Stimulated activated CD8-positive, alpha-beta memory T cell treated with anti-CD3 and anti-CD28 coated beads, Interleukin-4, amount 100 ng/mL, for 48 hours (primary cell): ENCODE measurements around the gene IQSEC3.

Experiments used
- DNase-seq: peaks from one replicate; pipeline ENCODE4 v3.0.0-alpha.2; 2020

The IQSEC3 gene

DNA sequence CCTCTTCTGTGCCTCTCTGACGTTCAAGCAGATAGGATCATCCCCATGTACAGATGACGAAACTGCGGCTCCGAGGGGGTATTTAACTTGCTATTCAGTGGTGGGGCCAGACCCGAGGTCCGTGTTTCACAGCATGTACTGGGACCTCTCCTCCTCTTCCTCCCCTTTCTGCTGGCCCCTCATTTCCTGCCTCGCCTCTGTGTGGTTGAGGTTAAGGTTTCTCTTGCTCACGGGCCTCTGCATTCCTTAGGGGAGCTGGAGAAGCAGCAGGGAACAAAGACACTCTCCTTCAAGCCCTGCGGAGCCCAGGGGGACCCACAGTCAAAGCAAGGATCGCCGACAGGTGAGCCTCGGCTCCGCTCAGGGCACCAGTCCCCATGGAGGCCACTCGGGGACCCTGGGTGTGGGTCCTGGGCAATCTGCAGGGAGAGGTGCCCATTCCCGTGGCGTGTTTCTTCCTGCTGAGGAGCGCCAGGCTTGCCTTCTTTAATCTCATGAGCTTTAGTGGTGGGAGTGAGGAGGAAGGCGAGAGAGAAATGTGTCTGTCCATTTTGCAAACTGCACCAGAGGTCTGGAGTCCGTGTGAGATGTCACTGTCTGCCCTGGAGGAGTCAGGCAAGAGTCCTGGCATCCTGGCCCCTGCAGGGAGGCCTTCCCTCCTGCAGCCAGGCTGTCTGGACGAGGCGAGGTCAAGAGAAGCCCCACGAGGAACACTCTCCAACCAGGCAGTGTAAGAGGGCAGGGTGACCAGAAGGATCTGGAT is 102.4 kb downstream of the IQSEC3 start:
- no peak for DNase-seq

DNA sequence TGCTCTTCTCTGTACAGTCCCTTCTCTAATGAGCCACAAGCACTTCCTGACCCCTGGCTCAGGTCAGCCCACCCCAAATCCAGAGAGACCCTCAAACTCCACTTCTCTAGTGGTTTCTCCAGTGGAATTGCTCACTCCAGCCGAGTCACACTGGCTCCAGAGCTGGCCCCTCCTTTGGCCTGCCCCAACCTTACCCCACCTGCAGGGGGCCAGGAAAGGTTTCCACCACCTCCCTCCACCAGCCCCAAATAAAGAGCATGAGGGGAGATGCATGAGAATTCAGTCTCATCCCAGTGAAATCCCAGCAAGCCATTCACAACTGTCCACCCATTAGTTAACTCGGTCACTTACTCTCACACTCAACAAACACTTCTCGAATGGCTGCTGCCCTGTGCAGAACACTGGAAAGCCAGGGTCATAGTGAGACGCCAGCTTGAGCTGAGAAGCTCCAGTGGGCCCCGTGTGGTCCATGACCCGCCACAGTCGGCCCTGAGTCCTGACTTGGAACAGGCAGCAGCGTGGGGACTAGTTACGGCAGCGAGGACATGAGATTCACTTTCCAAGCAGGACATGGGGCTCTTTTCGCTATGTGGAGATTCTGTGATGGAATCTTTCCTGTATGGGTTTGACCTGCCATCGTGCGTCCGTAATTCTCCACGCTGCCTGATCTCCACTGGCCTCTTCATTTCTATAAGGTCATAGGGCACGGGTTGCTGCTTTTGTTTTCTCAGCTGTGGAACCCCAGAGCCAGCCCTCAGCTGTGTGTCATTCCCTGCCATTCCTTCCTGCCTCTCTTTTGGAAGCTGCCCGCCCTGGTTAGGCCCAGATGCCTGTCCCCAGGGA is 103.2 kb downstream of the IQSEC3 start:
- DNase-seq = no peak

DNA sequence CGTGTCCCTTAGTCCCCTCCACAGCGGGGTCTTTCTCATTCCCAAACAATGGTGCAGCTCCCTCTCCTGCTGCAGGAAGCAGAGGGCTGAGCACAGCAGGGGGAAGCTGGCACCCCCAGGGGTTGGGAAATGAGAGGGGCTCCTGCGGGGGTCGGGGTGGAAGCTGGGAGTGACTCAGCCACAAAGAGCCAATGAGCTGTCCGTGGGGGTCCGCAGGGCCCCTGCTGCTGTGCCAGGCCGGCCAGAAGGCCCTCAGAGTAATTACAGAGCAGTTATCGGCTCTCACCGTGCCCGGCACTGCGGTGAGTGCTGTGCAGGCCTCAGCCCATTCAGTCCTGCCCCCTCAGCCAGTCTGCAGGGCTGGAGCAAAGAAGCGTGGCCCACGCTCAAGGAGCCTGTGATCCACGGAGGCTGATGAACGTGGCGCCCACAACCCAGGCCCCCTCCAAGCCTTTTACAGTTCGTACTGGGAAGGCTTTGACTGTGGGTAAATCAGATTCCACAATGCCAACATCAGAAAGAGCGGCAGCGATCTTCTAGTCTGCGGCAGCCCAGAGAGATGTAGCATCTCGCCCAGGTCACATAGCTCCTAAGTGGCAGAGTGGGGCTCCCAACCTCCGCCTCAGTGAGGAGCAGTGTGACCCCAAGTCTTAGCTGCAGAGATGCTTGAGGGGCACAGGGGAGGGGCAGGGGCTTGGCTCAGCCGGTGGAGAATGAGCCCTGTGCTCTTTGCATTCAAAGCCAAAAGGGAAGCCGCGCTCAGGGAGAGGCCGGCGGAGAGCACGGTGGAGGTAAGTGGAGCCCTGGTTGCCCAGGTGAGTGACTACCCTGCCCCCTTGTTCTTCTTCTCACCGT is 104.0 kb downstream of the IQSEC3 start:
- no peak for DNase-seq

DNA sequence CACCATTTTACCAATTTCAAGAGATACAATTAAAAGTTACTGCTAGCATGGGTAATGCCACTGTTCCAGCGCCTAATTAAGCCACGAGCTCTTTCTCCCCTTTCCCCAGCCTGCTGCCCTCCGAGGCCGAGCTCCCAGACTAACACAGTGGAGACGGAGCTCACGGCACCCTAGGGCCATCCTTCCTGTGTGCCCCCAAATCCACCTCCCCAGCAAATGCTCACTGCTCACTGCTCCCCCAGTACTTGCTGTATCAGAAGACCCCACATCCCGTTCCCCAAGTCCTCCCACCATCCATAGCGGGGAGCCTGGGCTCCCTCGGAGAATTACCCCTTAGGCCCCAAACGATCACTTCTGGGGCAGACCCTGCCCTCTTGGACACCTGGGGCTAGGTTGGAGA is 104.7 kb downstream of the IQSEC3 start:
- no peak for DNase-seq

DNA sequence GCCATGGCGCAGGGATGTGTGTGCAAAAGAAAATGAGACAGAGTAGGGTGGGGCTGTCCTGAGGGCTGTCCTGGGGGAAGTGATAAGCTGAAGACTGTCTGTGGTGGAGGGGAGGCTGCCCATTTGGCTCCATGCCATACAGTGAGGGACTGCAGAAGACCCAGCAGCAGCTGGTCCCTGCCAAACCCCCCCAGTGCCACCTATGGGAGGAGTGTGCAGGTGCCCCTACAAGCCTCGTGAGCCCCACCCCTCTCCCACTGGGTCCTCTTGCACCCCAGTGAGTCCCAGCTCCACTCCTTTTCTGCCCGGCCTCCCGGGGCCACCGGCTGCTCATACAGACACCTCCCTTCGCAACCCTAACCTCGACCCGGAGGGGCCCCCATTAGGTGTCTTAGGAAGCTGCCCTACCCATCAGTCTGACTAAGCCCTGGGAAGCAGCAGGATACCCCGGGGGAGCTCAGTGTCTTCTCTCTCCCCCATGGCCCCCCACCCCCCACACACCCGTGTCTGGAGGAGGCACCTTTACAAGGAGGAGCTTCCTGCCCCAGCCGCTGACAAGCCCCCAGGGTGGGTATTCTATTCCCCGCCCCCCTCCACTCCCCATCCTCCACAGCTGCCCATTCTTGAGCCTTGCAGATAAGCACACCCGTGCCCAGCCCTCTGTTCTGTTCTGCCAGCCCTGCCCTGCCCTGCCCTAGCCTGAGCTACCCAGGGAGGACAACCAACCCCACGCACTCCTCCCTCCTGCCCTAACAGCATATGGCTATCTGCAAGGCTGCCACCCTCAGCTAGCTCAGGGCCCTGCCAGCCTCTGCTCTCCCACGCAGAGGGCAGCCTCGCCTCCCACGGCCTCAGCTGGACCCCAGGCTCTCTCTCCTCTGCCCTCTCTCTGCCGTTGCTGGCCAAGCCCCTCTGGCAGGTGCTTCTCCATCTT is 105.4 kb downstream of the IQSEC3 start:
- DNase-seq = no peak

DNA sequence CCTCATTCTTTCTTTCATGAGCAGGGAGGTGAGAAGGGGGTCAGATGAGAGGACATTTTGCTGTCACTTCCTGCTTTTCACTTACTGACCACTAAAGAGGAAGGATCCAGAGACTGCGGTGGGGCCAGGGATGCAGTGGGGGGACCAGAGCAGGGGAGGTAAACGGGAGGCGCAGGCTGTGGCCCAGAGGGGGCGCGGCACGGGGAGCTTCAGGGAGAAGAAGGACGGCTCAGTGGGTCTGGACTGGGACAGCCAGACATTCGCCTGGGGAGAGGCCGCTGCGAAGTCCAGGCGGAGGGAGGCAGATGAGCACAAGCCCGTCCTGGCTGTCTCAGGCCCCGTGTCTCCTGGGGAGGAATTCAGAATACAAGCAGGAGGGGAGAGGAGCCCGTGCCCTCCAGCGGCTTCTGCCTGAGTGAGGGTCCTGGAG is 106.2 kb downstream of the IQSEC3 start:
- DNase-seq = no peak

DNA sequence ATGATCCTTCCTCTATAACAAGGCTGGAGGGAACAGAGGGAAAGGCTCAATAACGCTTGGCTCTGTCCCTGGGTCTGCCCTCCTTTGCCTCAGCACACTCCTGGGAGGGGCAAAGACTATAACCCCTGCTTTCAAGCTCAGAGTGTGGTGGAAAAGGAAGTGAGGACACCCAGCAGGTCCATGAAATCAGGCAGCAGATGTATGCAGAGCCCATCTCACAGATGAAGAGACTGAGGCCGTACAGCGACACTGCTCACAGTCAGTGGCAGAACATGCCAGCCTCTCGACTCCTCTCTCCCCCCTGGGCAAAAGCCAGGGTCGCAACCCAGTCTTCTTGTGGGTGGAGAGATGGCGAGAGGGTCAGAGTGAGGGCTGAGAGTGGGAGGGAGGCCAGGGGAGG is 107.6 kb downstream of the IQSEC3 start:
- no peak for DNase-seq

DNA sequence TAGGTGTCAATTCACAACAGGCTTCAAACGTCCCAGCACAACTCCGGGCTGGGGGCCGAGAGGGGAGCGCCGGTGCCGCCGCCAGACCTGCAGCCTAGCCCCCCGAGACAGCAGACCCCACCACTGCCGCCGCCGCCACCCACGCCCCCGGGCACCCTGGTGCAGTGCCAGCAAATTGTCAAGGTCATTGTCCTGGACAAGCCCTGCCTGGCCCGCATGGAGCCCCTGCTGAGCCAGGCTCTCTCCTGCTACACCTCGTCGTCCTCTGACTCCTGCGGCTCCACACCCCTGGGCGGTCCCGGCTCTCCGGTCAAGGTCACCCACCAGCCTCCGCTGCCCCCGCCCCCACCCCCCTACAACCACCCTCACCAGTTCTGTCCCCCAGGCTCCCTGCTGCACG is 108.0 kb downstream of the IQSEC3 start:
- DNase-seq = no peak

DNA sequence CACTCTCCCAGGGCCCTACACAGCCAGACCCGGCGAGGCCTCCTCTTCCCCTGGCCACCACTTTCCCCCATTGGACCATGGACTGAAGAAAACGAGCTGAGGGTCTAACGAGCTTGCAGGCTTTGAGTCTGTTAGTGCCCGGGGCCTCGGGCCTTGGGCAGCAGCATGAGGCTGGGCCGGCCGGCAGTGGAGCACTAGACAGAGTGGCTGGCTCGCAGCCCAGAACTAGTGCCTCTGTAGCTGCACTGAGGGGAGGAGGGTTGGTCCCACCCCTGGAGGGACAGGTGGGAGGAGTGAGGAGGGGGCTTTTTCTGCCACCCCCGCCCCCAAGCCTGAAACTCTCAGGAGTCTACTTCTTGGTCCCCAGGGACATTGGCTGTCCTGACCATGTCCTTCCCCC is 108.7 kb downstream of the IQSEC3 start:
- DNase-seq = no peak

DNA sequence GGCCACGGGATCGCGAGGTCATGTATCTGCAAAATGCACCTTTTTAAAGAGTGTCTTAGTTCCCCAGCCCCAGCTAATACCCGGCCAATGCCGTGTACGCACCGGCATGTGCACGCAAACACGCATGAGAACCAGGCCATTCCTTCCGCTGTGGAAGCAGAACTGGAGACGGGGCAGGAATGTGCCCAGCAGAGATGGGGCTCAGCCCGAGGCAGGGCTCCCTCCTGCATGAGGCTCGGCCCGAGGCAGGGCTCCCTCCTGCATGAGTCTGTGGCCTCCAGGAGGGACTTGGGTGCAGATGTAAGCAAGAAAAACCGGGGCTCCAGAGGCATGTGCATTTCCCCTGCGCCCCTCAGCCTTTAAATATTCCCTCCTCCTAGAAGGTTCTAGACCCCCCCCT is 109.2 kb downstream of the IQSEC3 start:
- no peak for DNase-seq

DNA sequence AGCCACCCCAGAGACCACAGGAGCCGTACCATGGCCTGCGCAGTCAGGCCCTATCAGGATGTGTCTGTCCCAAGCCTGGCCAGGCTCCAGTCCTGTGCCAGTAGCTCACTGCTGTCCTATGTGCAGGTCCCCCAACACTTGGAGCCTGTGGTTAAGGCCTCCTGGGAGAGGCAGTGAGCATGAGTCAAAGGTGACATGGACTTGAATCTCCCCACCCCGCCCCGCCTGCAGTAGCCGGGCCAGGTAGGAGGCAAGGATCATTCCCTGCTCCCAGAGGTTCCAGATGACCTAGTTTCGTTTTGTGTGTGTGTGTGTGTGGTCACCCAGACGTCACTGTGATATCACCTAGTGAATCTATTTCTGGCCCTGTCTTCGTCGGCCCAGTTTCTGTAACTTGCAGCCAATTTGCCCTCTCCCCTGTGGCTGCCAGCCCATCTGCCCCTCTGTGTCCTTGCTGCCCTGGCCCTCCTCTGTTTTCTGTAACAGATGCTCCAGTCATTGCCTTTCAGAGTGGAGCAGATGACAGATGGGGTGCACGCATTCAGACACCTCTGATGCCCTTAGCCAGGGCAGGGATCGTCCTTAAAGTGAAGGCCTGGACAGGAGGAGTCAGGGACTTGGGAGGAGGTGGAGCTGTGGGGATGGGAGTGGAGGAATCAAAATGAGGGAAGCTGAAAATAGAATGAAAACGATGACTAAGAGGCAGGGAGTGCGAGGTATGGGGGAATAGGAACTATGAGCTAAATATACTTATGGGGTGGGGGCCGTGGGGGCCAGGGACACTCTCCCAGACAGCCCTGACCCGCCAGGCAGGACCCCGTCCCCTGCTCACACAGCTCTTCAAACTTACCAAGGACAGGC is 110.0 kb downstream of the IQSEC3 start:
- DNase-seq = no peak

DNA sequence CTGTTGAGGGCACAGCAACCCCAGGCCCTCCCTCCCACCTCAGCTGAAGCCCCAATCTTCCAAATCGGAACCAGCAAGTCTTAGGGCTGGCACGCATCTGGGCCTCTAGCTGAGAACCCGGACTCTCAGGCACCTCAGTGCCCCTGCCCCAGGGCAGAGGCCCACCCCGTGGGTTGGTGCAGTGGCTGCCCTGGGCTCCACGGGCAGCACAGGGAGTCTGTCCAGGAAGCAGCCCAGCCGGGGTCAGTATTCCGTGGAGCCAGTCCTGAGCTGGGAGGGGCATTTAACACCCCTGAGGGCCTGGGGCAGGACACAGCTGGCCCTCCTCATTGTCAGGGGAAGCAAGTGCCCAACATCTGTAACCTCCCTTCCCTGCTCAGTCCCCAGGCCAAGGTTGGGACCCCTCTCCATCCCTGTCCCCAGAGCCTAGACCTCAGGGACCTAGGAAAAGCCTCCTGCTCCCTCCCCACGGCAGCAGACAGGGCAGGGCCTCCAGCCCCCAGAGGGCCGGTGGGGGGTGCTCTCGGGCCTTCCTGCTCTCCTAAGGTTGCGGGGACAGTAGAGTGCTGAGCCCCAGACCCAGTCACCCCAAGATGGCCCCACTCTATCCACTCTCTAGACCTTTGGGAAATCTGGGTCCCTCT is 110.9 kb downstream of the IQSEC3 start:
- no peak for DNase-seq

DNA sequence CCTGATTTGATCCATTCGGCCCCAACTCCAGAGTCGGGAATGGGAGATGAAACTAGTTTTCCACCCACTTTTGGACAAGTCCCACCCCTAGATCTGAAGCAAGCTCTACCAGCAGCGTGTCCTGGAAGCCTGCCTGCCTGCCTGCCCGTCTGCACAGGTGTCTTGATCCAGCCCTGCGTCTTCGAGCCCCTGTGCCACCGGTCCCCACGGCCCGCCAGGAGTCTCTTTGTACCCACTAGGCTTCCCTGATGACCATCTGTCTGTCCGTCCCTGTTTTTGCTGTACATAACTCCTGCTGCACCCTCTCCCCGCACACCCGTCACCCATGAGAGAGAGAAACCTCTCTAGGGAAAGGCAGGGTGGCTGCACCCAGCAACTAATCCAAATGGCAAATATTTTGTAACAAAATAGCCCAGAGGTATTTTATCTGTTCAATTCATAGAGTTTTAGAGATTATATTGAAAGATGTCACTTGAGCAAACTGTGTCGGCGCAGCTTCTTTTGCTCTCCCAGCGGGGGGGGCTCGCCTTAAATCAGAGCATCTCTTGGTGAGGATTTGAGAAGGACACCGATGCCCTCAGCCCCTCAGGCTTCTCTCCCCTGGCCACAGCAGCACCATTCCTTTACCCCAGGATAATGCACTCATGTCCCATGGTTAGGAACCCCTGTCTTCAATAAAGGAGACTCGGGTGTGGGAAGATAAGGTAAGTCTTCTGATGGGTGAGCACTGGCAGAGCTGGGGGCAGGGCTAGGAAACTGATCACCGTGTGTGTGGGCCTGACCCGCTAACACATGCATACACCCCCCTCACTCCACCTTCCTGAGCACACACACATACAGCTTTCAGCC is 111.6 kb downstream of the IQSEC3 start:
- DNase-seq = no peak

DNA sequence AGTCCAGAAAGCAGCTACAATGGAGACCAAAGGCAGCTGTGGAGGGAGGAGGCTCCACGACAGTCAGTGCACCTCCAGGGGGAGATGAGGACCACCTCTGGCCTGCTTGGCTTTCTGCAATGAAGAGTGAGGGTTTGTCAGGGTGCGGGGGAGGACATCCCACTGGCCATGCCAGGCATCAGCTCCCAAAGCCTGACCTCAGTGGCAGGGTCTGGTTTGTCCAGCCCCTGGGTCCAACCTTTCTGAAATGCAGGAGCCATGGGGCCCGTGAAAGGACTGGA is 112.2 kb downstream of the IQSEC3 start:
- DNase-seq = no peak

DNA sequence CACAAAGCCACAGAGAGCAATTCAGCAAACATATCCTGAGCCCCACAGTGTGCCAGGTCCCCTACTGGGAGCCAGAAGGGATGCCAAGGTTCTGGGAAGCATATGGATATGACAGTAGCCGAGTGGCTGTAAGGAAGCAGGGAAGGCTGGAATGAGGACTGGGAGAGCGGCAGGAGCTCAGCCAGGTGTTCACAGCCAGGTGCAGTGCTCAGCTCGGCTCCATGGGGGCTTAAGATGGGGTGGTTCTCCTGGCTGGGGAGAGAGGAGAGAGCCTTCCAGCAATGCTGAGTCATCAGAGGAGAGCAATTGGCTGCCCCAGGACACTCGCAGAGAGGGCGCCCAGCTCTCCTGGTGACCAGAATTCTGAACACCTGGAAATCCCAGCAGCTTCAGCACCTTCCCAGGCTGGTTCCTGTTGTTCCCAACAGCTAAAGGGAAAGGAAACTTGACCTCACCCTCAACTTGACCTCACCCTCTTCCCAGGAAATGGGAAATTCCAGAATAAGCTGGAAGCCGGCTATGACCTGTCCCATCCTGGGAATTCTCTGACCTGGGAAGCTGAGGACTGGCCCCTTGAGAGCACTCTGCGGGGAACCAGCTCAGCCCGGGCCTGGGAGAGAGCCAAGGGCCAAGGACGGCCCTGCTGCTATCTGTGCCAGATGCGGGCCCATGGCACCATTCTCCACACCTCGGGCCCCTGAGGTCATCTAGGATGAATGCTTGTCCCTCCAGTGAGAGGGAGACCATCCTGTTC is 112.7 kb downstream of the IQSEC3 start:
- no peak for DNase-seq

DNA sequence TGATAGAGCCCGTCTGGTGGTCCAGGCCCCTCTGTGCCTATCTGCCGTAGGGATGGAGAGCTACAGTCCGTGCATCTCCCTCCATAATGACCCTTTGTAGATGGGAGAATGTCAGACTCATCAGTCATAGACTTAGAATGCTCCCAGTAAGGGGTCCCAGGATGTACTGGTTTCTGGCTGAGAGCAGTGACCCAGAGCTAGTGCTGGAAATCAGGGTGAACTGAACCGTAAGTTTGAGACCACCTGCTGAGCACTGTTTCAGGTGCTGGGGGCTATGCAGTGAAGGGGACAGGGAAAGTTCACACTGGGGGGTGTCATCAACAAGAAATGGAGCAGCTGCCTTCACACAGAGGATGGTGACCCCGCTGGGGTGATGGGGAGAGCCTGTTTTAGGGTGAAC is 113.3 kb downstream of the IQSEC3 start:
- DNase-seq = no peak

DNA sequence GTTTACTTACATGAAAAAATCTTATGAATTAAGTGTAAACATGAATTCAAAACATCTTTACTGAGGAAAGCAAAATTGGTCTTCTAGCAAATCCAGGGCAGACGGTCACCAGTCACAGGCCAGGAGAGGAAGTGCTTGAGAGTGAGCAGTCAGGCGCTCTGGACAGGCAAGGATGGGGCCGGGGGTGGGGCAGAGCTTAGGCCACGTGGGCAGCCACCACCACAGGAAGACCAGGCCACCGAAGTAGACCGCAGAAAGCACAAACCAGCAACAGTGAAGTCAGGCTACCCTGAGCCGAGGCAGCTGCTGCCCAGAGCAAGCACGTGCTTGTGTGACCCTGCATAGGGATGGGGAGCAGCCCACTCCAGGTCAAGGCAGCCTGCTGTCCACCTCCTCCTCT is 113.9 kb downstream of the IQSEC3 start:
- DNase-seq = no peak

DNA sequence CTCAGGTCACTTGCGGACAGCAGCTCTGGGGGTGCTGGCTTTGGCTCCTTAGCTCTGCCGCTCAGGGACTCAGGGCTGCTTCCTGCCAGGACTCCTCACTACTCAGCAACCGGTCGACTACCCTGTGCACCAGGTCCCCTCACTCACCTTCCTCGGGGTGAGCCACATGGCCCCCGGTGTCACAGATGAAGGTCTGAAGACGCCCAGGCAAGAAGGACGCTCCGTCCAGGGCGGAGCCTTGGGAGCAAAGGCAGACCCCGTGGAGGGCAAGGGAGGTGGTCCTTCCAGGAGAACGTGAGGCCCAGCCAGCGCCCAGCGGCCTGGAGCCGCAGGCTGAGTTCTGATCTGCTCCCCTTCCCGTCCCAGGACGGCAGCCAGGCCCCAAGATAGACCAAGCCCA is 115.4 kb downstream of the IQSEC3 start:
- no peak for DNase-seq

DNA sequence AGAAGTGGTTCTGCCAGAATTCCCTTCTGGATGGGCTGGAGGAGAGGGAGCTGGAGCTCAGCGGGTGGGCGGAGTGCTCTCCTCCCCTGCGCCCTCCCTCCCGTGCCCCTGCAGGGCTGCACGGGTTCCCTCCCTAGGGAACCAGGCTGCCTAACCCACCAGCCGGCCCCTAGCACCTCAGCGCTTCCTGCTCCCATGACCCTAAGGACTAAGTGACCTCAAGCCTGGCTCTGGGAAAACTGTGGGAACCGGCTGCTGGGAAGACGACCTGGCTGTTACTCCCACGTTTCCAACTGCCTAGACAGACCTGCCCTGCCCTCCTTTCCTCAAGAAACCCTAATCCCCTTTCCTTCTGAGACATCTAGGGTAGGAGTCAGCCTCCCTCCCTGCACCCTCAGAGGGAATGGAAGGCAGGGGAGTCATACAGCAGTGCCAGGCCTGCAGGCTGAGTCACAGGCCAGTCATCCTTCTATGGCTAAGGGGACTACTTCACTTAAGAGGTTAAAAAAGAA is 115.9 kb downstream of the IQSEC3 start:
- no peak for DNase-seq
